GM12891 (cell line): ENCODE data around the gene SRI.
"Not testable (repeated sequence)": the region's sequence is repeated elsewhere in the genome, so short reads cannot be mapped to it uniquely, and the experiment has no call there.

Source experiments
- DNase-seq: peaks from one replicate; pipeline ENCODE4 v3.0.0; 2011; ENCODE audit warnings: low spot score; ENCODE audit not compliant: insufficient read length
- FAIRE-seq: peaks from 2 replicates; lab custom pipeline; 2011; peaks lifted over from hg19 to GRCh38; lab: Jason Lieb, UNC
- PAX5 ChIP-seq: IDR thresholded peaks from 2 replicates; pipeline ENCODE4 v1.6.1; 2011; ENCODE audit warnings: low read length, moderate library complexity, mild to moderate bottlenecking; ENCODE audit not compliant: insufficient read depth, severe bottlenecking
- POLR2A ChIP-seq: IDR thresholded peaks from 2 replicates; pipeline ENCODE4 v1.6.1; 2011; ENCODE audit warnings: low read depth, low read length, control low read depth
- POLR2AphosphoS5 ChIP-seq: IDR thresholded peaks from 2 replicates; pipeline ENCODE4 v1.6.1; 2011; ENCODE audit warnings: low read depth, low read length, control low read depth
- POU2F2 ChIP-seq: IDR thresholded peaks from 2 replicates; pipeline ENCODE4 v1.6.1; 2011; ENCODE audit warnings: low read depth, mild to moderate bottlenecking, control low read depth, low read length, moderate library complexity
- SPI1 ChIP-seq: IDR thresholded peaks from 2 replicates; pipeline ENCODE4 v1.6.1; 2011; ENCODE audit warnings: low read depth, low read length, control low read depth
- TAF1 ChIP-seq: IDR thresholded peaks from 2 replicates; pipeline ENCODE4 v1.6.1; 2011; ENCODE audit warnings: low read depth, low read length, control low read depth

The SRI gene

GRCh38 chr7:88185650-88186049, 34.2 kb downstream of the SRI start:
- no peak for DNase-seq

DNA sequence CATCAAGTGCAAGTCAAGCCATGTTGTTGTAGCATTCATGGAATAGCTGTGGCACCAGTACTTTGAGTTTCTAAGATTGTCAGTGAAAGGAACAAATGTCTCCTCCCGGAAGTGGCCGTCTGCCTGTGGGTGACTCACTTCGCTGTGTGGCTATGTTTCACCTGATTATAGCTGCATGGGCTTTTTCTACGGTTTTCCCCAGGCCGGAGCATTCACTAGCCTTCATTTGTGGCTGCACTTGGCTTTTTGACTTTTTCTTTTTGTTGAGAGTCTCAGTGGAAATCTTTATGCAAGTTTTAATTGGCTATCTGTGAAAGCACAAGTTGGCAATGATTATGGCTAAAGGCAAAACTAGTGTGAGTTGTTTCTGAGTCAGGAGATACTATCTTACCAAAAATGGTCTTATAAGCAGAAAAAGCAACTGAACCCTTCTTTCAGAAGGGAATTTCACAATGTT, 35.0 kb downstream of the SRI start:
- FAIRE-seq (no peak), DNase-seq (no peak)
- no peak for TF ChIP-seq POU2F2
- no peak for TF ChIP-seq PAX5
- TF ChIP-seq TAF1 = no peak
- TF ChIP-seq SPI1 = no peak

More at GRCh38 chr7:88185650-88186049, 34.2 kb downstream of the SRI start:
- TF ChIP-seq SPI1 (no peak), POLR2AphosphoS5 (no peak)
- FAIRE-seq = no peak

GRCh38 chr7:88183051-88183450, 36.8 kb downstream of the SRI start:
- FAIRE-seq (no peak), DNase-seq (no peak)
- TF ChIP-seq TAF1 = no peak
- TF ChIP-seq PAX5 = no peak
- TF ChIP-seq SPI1 = no peak
- TF ChIP-seq POLR2AphosphoS5 = no peak
- no peak for TF ChIP-seq POLR2A
- no peak for TF ChIP-seq POU2F2

- no peak for FAIRE-seq
- DNase-seq = no peak
- no peak for TF ChIP-seq POLR2A
- no peak for TF ChIP-seq TAF1
- TF ChIP-seq POU2F2 = no peak
- no peak for TF ChIP-seq POLR2AphosphoS5
- TF ChIP-seq PAX5 = no peak
- no peak for TF ChIP-seq SPI1
Observed at GRCh38 chr7:88176190-88176589, 43.6 kb downstream of the SRI start.

DNA sequence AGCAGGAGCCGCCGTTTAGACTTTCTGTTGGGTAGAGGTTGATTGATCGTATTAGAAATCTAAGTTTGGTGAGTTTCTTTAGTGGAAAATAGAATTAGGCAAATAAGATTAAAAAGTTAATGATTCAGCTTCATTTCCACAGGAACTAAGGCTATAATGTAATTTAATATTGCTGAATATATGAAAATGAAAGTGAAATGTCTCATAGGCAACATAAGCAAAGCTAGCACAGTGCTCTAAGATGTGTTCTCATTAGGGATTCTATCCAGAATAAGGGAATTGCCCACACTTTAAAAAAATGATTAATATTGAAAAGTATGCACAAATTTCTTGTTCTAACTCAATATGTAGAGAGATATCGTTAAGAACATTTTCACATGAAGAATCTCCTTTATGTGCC, 47.0 kb downstream of the SRI start:
- no peak for DNase-seq
- FAIRE-seq = no peak
- TF ChIP-seq SPI1 = no peak
- TF ChIP-seq POU2F2 = no peak
- no peak for TF ChIP-seq TAF1
- TF ChIP-seq POLR2AphosphoS5 = no peak
- TF ChIP-seq PAX5 = no peak
- TF ChIP-seq POLR2A = no peak

DNA sequence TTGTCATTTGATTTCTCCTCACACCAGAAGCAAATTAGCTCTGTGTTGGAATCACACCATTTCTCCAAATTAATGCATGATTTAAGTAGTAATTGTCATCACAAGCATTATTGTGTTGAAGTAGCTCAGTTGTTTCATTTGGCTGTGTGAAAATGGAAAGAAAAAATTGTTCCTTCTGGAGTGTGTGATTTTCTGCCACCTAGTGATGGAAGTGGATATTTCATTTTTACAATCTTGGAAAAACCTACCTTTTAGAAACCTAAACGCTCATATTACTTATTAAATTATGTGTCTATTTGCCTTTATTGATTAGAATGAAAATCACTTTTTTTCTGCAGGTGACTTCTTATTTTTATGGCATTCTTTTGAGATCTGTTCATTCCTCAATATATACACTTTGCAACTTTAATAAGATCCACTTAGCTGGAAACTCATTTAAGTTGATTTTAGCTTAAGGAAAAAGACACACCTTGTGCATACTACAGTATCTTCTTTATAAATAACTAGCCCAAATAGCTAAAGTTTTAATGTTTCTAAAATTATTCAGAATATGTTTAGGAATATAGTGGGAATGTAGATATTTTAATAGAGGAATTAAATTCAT, 50.0 kb downstream of the SRI start:
- FAIRE-seq (peak; percentile 66), DNase-seq (no peak)

DNA sequence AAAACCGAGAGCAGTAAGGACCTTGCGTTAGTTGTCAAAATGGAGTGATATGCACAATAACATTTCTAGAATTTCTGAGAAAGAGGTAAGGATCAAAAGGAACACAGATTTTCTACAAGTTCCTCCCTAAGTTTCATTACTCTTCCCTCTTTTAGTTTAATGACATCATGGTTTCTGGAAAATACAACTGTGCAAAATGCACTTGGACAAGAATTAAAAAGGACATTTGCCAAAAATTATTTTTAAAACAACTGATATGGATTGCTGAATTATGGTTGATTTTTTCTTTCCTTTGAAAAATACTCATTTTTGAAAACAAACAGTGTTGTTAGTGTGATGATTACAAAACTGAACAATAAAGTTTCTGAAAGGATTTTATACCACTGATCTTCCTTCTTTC, 52.1 kb downstream of the SRI start:
- FAIRE-seq = no peak
- no peak for DNase-seq
- TF ChIP-seq POLR2AphosphoS5 = no peak
- no peak for TF ChIP-seq POU2F2
- no peak for TF ChIP-seq POLR2A
- TF ChIP-seq PAX5 = no peak
- TF ChIP-seq TAF1 = no peak
- no peak for TF ChIP-seq SPI1

More for the DNA sequence above, 50.0 kb downstream of the SRI start:
- TF ChIP-seq TAF1 = no peak
- no peak for TF ChIP-seq PAX5
- TF ChIP-seq SPI1 = no peak
- no peak for TF ChIP-seq POLR2A
- no peak for TF ChIP-seq POU2F2
- no peak for TF ChIP-seq POLR2AphosphoS5

DNA sequence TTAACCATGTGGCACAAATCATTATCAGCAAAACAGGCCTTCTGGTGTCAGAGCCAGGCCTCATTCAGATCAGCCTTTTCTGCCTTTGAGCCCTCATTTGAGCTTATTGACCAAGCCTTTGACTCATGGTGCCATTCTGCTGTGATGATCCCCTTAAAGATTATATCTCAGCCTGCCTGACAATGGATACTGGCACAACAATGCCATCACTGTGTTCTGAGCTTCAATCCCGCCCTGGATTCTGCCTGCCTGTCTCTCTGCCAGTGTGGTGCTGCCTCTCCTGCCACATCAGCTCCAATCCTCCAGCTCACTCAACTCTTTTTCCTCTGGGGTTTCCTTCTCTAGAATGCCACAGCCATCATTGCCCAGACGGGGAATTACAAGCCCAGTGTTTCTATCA, 52.6 kb downstream of the SRI start:
- TF ChIP-seq POU2F2 (no peak), SPI1 (no peak), PAX5 (no peak), POLR2AphosphoS5 (no peak)
- DNase-seq (no peak), FAIRE-seq (no peak)

GRCh38 chr7:88165697-88166096, 54.1 kb downstream of the SRI start:
- FAIRE-seq (no peak), DNase-seq (no peak)

GRCh38 chr7:88159741-88160140, 60.1 kb downstream of the SRI start:
- not testable (repeated sequence) for FAIRE-seq, DNase-seq

More at GRCh38 chr7:88165697-88166096, 54.1 kb downstream of the SRI start:
- TF ChIP-seq SPI1 (no peak), POLR2A (no peak), POU2F2 (no peak), POLR2AphosphoS5 (no peak), PAX5 (no peak), TAF1 (no peak)

DNA sequence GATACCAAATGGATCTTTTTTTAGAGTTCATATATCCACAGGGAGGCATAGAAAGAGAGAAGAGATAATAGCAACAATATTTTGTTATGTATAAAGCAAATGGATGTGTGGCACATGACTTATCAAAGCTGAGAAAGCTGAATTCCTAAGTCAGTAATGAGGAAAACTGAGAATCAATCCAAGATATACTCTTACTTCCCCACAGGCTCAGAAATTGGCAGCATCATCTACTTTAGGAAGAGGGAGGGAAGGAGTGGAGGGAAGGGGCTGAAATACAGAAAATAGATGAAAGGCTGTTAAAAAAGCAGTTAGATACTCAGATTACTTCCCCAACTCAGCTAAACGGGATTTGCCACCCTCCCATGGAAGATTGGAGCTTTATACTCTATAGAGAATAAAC, 63.5 kb downstream of the SRI start:
- TF ChIP-seq TAF1 = no peak
- no peak for TF ChIP-seq PAX5
- TF ChIP-seq POLR2A = no peak
- no peak for TF ChIP-seq SPI1
- no peak for TF ChIP-seq POLR2AphosphoS5
- no peak for TF ChIP-seq POU2F2
- FAIRE-seq (no peak), DNase-seq (no peak)
